SKM-1 treated with dmso at 0.1 percent for 144 hours (cell line): ENCODE results near the gene GUCY2F.

ENCODE experiments used
- DNase-seq: peaks from one replicate; lab custom pipeline; 2025; ENCODE audit not compliant: unreplicated experiment; lab: John Stamatoyannopoulos, UW

The GUCY2F gene

GRCh38 chrX:109481986-109482385, at the start of gene GUCY2F:
TSS of gene GUCY2F (minus strand) at chrX:109482086. CDS start at chrX:109475936, 6,150 bp downstream.
- DNase-seq: no peak

DNA sequence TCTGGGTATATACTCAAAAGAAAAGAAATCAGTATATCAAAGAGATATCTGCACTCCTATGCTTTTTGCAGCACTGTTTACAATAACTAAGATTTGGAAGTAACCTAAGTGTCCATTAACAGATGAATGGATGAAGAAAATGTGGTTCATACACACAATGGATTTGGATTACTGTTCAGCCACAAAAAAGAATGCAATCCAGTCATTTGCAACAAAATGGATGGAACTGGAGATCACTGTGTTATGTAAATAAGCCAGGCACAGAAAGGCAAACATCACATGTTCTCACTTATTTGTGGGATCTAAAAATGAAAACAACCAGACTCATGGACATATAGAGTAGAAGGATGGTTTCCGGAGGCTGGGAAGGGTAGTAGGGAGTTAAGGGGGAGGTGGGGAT, 37.1 kb upstream of the GUCY2F start:
- DNase-seq: no peak

- no peak for DNase-seq
These were observed 29.2 kb upstream of the GUCY2F start for GRCh38 chrX:109511113-109511512.

DNA sequence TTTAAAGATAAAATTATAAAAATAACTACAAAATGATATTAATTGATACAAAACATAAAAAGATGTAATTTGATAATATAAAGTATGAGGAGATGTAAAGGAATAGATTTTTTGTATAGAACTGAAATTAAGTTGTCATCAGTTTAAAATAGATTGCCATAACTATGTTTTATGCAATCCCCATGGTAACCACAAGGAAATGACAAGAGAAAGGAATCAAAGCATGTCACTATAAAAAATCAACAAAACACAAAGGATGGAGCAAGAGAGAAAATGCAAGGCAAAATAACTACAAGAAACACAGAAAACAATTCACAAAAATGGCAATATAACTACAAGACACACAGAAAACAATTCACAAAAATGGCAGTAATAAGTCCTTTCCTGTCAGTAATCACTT, 27.0 kb upstream of the GUCY2F start:
- no peak for DNase-seq

DNA sequence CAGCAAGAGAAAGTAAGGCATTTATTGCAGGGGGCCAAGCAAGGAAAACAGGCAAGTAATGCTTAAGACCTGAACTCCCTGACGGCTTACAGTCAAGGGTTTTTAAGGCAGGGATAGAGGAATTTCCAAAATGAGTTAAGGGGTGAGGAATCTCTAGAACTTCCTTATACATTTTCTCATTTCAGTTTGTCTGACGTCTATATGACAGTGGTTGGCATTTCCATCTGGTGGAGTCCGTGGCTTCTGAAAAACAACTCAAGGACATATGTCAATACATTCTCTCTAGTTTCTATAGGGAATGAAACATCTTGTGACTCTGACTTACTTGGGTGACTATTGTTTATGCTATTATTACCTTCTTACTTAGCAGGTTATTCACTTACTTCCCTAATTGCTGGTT, 19.3 kb upstream of the GUCY2F start:
- DNase-seq: no peak

- DNase-seq: no peak
These were observed 16.5 kb upstream of the GUCY2F start for GRCh38 chrX:109498434-109498833.

DNA sequence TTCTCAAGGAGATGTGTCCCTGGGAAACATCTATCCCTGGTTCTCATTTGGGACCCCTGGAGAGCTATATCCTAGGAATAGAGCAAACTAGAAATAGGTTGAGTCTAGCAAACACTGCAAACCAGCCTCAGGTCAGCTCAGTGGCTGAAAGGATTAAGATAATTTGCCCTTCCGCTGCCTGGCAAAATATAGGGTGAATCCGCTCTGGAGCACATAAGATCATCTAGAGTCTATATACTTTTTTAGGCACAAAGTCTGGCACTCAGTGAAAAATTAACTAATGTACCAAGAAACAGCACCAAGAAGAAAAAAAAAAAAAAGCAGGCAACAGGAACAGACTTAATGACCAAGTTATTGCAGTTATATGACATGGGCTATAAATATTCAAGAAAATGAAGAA, 7.3 kb upstream of the GUCY2F start:
- no peak for DNase-seq

GRCh38 chrX:109487640-109488039, 5.8 kb upstream of the GUCY2F start:
- DNase-seq: peak; percentile 40

- peak; percentile 46 for DNase-seq
These were observed 3.8 kb upstream of the GUCY2F start for GRCh38 chrX:109485470-109486340.

- no peak for DNase-seq
These were observed 3.0 kb upstream of the GUCY2F start for GRCh38 chrX:109484886-109485285.

- no peak for DNase-seq
These were observed 6.6 kb downstream of the GUCY2F start for GRCh38 chrX:109475174-109475891.

GRCh38 chrX:109472939-109473735, 8.7 kb downstream of the GUCY2F start:
- DNase-seq: peak; percentile 10

DNA sequence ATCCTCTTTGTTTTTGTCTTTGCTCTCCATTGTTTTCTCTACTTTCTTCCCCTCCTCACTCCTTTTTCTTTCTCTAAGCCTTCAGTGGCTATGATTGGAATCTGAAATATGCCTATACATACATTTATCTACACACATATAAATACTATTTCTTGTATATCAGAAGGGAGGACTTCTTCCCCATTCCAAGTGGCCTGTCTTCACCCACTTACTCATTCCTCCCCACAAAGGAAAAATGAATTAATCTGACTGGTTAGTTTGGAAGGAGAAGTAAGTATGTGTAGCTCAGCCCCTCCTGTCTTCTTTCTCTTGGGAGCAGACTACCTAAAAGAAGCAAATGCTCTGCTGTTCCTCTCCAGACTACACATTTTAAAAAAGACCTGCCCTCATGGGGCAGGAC, 17.7 kb downstream of the GUCY2F start:
- DNase-seq: peak; percentile 31

GRCh38 chrX:109463784-109464183, 18.1 kb downstream of the GUCY2F start:
- no peak for DNase-seq

- no peak for DNase-seq
These were observed 33.5 kb downstream of the GUCY2F start for GRCh38 chrX:109448282-109448938.

- peak; percentile 16 for DNase-seq
These were observed 40.6 kb downstream of the GUCY2F start for GRCh38 chrX:109441266-109441665.

DNA sequence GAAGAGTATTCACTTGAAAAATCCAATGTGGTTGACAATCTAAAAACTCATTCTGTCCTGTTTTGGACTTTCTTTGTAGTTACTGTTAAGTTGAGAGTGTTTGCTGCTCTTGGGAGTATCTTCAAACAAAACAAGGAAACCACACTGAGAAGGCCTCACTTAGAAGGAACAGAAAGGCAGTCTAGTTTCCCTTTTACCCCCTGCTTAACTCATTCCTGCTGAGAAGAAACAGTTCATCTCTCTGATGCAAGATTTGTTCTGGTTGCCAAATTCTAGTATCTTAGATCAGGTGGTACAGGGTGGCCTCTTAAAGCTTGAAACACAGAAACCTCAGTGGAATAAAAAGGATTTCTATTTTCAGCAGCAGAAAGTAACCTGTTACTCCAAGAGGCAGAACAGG, 41.4 kb downstream of the GUCY2F start:
- peak; percentile 64 for DNase-seq

GRCh38 chrX:109409181-109409580, 72.7 kb downstream of the GUCY2F start:
- DNase-seq: no peak

DNA sequence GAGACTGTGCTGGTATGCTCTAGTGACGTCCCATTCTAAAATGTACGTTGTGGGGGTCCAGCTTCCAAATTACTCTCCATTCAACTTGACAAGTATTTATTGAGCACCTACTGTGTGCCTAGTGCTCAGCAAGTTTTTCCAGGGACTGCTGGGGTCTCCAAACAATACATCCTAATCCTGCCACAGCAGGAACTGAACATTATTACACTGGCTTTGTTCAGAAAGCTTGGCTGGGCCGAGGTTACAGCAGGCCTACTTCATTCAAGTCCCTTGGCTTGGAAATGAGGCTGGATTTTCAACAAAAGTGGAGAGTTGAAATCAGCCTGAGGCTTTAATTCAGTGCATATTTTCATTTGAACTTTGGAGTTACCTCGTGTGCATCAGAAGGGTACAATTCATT, 78.0 kb downstream of the GUCY2F start:
- no peak for DNase-seq

GRCh38 chrX:109399831-109400230, 82.1 kb downstream of the GUCY2F start:
- no peak for DNase-seq

- no peak for DNase-seq
These were observed 83.1 kb downstream of the GUCY2F start for GRCh38 chrX:109398833-109399232.
